ENCODE data around the gene TBC1D4.
"Not testable (repeated sequence)": the region's sequence is repeated elsewhere in the genome, so short reads cannot be mapped to it uniquely, and the experiment has no call there.

The TBC1D4 gene

GRCh38 chr13:75364131-75364713 is 117.7 kb downstream of the TBC1D4 start:
- in situ Hi-C loops (cut with MboI; ENCODE audit: low sequenced_read_pairs): no loop called here

DNA sequence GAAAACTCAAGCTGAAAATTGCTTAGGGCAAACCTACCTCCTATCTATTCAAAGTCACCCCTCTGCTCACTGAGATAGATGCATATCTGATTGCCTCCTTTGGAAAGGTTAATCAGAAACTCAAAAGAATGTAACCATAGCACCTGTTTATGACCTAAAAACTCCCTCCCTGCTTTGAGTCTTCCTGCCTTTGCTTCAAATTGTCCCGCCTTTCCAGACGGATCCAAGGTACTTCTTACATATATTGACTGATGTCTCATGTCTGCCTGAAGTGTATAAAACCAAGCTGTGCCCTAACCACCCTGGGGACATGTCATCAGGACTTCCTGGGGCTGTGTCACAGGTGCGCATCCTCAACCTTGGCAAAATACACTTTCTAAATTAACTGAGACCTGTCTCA is 118.6 kb downstream of the TBC1D4 start:
- in situ Hi-C loops (cut with MboI; ENCODE audit: low sequenced_read_pairs): no loop called here

GRCh38 chr13:75362026-75362425 is 119.9 kb downstream of the TBC1D4 start:
- in situ Hi-C loops (cut with MboI; ENCODE audit: low sequenced_read_pairs): no loop called here

- in situ Hi-C loops (cut with MboI; ENCODE audit: low sequenced_read_pairs): no loop called here
Observed at GRCh38 chr13:75360170-75360569, 121.8 kb downstream of the TBC1D4 start.

DNA sequence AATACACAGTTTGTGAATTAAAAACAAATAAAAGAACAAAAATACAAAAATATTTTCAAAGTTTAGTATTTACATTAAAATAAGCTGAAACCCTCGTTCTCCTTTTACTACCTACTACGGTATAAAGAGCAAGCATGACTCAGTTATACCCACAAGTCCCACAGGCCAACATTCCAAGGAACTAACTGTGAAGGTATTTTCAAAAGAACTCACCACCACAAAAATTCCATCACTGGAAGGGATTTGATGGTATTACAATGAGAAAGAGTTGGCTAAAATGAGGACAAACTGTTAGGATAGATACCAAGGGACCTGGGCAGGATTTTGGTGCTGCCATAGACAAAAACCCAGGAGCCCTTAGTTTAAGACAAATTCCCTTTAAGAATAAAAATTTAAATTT is 122.7 kb downstream of the TBC1D4 start:
- in situ Hi-C loops (cut with MboI; ENCODE audit: low sequenced_read_pairs): no loop called here

DNA sequence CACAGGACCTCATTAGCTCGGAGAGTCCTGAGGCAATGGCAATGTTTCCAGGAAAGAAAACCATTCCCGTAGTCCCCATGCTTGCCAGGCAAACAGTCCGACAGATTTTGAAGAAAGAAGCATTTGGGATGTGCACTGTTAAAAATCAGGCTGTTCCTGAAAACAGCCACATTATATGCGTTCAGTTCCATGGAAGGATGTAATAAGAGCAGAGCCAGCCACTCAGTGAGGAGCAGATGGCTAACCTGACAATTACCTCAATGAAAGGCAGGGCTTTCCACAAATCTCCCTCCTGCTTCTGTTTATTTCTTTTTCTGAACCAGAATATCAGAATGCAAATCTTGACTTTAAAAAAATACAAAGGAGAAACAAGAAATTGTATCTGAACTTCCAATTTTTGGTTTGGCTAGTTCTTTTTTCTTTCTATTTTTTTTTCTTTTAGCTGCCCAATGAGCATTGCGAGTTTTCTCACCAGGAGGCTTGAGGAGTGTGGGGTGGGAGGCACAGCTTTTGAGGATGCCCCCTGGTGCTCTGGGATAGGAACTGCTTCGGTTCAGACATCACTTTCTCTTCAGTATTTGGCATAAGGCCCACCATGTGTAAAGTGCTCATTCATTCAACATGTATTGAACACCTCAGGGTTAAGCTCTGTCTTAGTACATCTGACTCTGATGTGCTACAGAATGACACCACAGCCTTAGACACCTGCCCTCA is 124.2 kb downstream of the TBC1D4 start:
- in situ Hi-C loops (cut with MboI; ENCODE audit: low sequenced_read_pairs): no loop called here

GRCh38 chr13:75356421-75356820 is 125.5 kb downstream of the TBC1D4 start:
- in situ Hi-C loops (cut with MboI; ENCODE audit: low sequenced_read_pairs): no loop called here

DNA sequence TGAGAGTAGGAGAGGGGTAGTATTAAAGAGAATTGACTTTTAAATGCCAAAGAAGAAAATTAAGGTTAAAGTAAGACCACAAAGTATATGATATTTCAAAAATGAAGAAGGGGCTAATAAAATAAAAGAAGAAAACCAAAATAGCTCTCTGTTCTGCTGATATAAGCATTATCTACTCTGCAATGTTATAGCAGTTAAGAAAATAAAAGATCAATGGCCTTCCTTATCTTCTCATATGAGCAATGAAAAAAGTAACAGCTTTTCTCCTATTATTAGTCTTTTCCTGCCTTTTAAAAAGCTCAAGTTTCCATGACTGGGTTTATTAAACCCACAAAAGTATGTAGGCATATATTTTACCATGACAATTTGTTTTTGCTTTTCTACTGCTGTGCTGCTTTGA is 126.4 kb downstream of the TBC1D4 start:
- in situ Hi-C loops (cut with MboI; ENCODE audit: low sequenced_read_pairs): no loop called here

DNA sequence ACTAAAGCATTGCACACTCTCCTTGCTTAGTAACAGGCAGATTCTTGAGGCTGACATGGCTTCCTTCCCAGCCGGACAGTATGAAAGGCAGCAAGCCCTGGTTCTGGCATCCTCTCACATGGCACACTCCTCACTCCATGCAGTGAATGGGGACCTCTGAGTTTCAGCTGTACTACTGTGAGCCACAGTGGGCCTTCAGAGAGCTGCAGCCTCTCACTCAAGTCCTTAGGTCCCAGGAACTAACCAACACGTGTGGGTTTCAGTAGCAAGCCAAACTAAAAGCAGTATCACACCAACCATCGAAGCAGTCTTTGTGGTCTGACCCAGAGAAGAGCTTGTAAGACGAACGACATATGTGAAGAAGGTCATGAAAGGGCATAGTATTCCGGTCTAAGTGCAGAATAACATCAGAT is 128.2 kb downstream of the TBC1D4 start:
- in situ Hi-C loops (cut with MboI; ENCODE audit: low sequenced_read_pairs): no loop called here

- in situ Hi-C loops (cut with MboI; ENCODE audit: low sequenced_read_pairs): no loop called here
Observed at GRCh38 chr13:75352641-75353327, 129.2 kb downstream of the TBC1D4 start.

DNA sequence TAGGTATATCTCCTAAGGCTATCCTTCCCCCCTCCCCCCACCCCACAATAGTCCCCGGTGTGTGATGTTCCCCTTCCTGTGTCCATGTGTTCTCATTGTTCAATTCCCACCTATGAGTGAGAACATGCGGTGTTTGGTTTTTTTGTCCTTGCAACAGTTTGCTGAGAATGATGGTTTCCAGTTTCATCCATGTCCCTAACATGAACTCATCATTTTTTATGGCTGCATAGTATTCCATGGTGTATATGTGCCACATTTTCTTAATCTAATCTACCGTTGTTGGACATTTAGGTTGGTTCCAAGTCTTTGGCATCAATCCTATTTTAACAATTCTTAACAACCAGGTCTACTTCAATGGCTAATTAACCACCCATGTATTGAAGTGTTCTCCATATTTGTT is 130.4 kb downstream of the TBC1D4 start:
- in situ Hi-C loops (cut with MboI; ENCODE audit: low sequenced_read_pairs): not testable (repeated sequence)

GRCh38 chr13:75347925-75348324 is 134.0 kb downstream of the TBC1D4 start:
- in situ Hi-C loops (cut with MboI; ENCODE audit: low sequenced_read_pairs): no loop called here

DNA sequence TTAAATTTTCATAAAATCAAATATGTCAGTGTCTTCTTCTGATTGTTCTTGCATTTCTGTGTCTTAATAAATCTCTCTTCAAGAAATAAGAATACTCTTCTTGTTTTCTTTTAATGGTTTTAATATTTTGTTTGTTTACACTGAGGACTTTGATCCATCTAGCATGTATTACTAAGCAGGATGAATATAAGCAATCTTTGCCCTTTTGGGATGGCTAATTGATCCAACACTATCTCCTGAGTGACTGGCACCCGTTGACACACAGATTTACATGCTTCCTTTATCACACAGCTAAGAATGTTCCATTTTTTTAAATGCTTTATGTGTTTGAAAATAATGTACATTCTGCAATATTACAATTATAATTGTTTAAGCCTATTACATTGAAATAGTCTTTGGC is 134.5 kb downstream of the TBC1D4 start:
- in situ Hi-C loops (cut with MboI; ENCODE audit: low sequenced_read_pairs): no loop called here

GRCh38 chr13:75345193-75345592 is 136.8 kb downstream of the TBC1D4 start:
- in situ Hi-C loops (cut with MboI; ENCODE audit: low sequenced_read_pairs): no loop called here

- in situ Hi-C loops (cut with MboI; ENCODE audit: low sequenced_read_pairs): no loop called here
Observed at GRCh38 chr13:75341028-75341427, 140.9 kb downstream of the TBC1D4 start.

- in situ Hi-C loops (cut with MboI; ENCODE audit: low sequenced_read_pairs): no loop called here
Observed at GRCh38 chr13:75339635-75340374, 142.2 kb downstream of the TBC1D4 start.

DNA sequence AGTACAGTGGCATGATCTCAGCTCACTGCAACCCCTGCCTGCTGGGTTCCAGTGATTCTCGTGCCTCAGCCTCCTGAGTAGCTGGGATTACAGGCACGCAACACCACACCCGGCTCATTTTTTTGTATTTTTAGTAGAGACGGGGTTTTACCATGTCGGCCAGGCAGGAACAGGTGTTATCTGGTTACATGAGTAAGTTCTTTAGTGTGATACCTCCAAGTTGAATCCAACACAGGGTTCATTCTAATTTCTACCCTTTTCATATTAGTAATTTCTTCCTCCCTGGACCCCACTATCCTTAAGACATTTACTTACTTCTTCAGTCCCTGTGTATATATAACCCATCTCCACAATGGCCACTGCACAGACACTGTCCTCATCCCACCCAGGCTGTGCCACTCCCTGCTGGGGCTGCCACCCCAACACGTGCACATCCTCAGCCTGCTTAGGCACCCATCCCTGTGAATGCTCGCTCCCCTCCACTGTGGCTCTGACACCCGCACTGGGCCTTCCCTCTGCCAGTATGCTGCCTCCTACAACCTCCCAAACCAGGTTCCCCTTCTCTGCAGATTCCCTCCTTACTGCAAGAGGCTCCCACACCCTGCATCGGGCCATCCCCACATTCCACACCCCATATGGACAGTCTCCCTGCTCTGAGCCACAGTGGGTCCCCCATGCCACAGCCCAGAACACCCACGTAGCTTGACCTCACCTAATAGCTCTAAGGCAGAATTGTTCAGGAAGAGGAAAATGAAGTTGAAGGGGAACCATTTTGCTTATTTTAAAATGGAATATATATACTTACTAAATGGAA is 147.1 kb downstream of the TBC1D4 start:
- in situ Hi-C loops (cut with MboI; ENCODE audit: low sequenced_read_pairs): no loop called here

DNA sequence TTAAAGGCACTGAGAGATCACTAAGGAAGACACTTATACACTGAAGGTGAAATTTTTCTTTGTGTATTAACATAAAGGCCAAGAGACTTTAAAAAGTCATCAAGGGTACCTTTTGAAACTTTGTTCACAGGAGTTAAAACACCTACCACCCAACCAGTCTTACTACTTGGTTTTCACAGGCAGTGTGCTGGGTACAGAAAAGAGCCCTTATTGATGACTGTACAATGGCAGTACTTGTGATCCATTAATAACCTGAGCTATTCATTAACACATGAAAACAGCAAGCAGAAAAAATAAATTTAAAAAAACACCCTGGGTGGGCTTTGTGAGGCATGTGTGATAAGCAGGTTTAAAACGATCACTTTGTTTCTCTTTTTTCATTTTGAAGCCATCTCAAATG is 148.9 kb downstream of the TBC1D4 start:
- in situ Hi-C loops (cut with MboI; ENCODE audit: low sequenced_read_pairs): no loop called here

DNA sequence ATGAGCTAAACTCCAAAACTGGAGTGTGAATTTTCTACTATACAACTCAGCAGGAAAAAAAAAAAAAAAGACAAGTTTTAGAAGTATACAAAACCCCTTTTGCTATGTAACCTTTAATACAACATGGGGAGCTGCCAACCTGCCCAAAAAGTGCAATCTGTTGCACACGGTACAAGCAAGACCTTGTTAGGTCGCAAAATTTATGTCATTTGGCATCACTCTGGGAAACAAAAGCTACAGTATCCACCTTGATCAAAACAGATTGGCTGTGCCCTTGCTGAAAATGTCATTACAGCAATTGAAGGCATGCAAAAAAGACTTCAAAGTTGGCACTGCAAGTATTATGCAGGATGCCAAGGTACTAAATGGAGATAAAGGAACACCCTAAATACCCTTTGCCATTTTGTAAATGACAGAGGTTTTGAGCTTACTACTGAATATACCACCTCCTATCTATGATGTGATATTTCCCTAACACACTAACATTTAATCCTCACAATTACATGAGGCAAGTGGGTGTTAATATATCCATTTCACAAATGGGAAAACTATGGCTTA is 150.1 kb downstream of the TBC1D4 start:
- in situ Hi-C loops (cut with MboI; ENCODE audit: low sequenced_read_pairs): no loop called here

DNA sequence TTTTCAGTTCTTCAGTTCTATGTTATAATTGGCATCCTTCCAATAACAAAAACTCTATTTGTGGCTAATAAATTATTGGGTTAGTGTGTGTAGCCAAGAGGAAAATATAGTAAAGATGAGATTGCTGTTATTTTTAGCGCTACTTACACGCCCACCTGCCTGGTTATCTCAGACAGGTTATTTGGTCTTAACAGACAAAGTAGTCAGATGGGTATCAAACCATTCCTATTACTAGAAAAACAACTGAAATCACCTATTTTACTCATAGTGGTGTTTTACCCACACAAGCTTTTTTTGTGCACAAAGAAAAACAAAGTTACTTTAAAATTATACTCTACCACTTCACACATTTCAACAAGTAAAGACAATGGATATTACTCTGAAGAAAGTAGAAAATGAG is 151.2 kb downstream of the TBC1D4 start:
- in situ Hi-C loops (cut with MboI; ENCODE audit: low sequenced_read_pairs): no loop called here
